Measurements from ENCODE around the gene ADAM12.

GRCh38 chr10:126321440-126321839, 66.8 kb downstream of the ADAM12 start:
- TF ChIP-seq POLR2A (IDR thresholded peaks at IDR 0.05; ENCODE audit: low read depth), result no peak
- TF ChIP-seq, protein P1, sequence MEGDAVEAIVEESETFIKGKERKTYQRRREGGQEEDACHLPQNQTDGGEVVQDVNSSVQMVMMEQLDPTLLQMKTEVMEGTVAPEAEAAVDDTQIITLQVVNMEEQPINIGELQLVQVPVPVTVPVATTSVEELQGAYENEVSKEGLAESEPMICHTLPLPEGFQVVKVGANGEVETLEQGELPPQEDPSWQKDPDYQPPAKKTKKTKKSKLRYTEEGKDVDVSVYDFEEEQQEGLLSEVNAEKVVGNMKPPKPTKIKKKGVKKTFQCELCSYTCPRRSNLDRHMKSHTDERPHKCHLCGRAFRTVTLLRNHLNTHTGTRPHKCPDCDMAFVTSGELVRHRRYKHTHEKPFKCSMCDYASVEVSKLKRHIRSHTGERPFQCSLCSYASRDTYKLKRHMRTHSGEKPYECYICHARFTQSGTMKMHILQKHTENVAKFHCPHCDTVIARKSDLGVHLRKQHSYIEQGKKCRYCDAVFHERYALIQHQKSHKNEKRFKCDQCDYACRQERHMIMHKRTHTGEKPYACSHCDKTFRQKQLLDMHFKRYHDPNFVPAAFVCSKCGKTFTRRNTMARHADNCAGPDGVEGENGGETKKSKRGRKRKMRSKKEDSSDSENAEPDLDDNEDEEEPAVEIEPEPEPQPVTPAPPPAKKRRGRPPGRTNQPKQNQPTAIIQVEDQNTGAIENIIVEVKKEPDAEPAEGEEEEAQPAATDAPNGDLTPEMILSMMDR (IDR thresholded peaks at IDR 0.05), result no peak
- TF ChIP-seq EP300 (IDR thresholded peaks at IDR 0.05), result no peak
- no peak for TF ChIP-seq POLR2AphosphoS5 (IDR thresholded peaks at IDR 0.05)
